ENCODE results near the gene HK1. TPM values are rescaled to one million over a fixed set of nuclear protein-coding genes. Genes with fewer than 3 reads are reported as not detected.

HK1 gene
- total and polyA plus RNA-seq, 4 donors, result 1.8 to 166 (median 7.4) TPM

GRCh38 chr10:69285699-69286098 is 7.4 kb downstream of the HK1 start:
- H3K27ac ChIP-seq (ENCODE audit: low read depth in 1 of 2, low read length in 2 of 2), result no peak overlapping the region
- 78% methylated on average over 4 of the region's 4 CpGs for WGBS

GRCh38 chr10:69287181-69287580 is 8.9 kb downstream of the HK1 start:
- 83% methylated on average over 4 of the region's 4 CpGs for WGBS
- Histone ChIP-seq H3K27me3 (ENCODE audit: control insufficient read depth in 4 of 4, insufficient read depth in 4 of 4, low read length in 3 of 4) (peaks cover 0 to 2% (median 0%) of the 10 kb centered on the region in 4 donors), H3K27ac (ENCODE audit: low read depth in 1 of 2, low read length in 2 of 2) (no peak overlapping the region), H3K4me1 (ENCODE audit: control insufficient read depth in 4 of 4, insufficient read depth in 4 of 4, low read length in 3 of 4) (no peaks in the 10 kb centered on the region), H3K9me3 (ENCODE audit: control insufficient read depth in 4 of 4, low read length in 3 of 4) (no peaks in the 10 kb centered on the region), H3K36me3 (ENCODE audit: control insufficient read depth in 4 of 4, insufficient read depth in 3 of 4, low read depth in 1 of 4, low read length in 3 of 4) (no peaks in the 10 kb centered on the region), H3K4me3 (ENCODE audit: low read depth in 1 of 3, low read length in 3 of 3) (no peak overlapping the region), H3K9ac (ENCODE audit: low read depth in 1 of 2, low read length in 2 of 2) (no peak overlapping the region)
- DNase-seq (ENCODE audit: low spot score), result no peak
- no peak for TF ChIP-seq RXRA (IDR thresholded peaks at IDR 0.05)
- no peak for TF ChIP-seq JUND (IDR thresholded peaks at IDR 0.05)
- TF ChIP-seq HNF4G (IDR thresholded peaks at IDR 0.05), result no peak
- TF ChIP-seq RAD21 (IDR thresholded peaks at IDR 0.05), result no peak
- TF ChIP-seq FOXA1 (IDR thresholded peaks at IDR 0.05), result no peak
- TF ChIP-seq EGR1 (IDR thresholded peaks at IDR 0.05; ENCODE audit: low read depth in 2 of 2), result no peak
- TF ChIP-seq SP1 (IDR thresholded peaks at IDR 0.05), result no peak
- no peak for TF ChIP-seq ATF3 (IDR thresholded peaks at IDR 0.05)
- TF ChIP-seq TAF1 (conservative IDR thresholded peaks at IDR 0.05), result no peak
- TF ChIP-seq CTCF (IDR thresholded peaks at IDR 0.05; ENCODE audit: low read depth, low read length, missing input control), result no peak
- no peak for TF ChIP-seq REST (IDR thresholded peaks at IDR 0.05)

More at GRCh38 chr10:69285699-69286098, 7.4 kb downstream of the HK1 start:
- Histone ChIP-seq H3K36me3 (ENCODE audit: control insufficient read depth in 4 of 4, insufficient read depth in 3 of 4, low read depth in 1 of 4, low read length in 3 of 4) (no peaks in the 10 kb centered on the region), H3K4me3 (ENCODE audit: low read depth in 1 of 3, low read length in 3 of 3) (no peak overlapping the region), H3K9ac (ENCODE audit: low read depth in 1 of 2, low read length in 2 of 2) (no peak overlapping the region), H3K9me3 (ENCODE audit: control insufficient read depth in 4 of 4, low read length in 3 of 4) (no peaks in the 10 kb centered on the region), H3K4me1 (ENCODE audit: control insufficient read depth in 4 of 4, insufficient read depth in 4 of 4, low read length in 3 of 4) (no peaks in the 10 kb centered on the region), H3K27me3 (ENCODE audit: control insufficient read depth in 4 of 4, insufficient read depth in 4 of 4, low read length in 3 of 4) (peaks cover 0 to 2% (median 0%) of the 10 kb centered on the region in 4 donors)
- TF ChIP-seq RXRA (IDR thresholded peaks at IDR 0.05) (no peak), FOXA2 (IDR thresholded peaks at IDR 0.05) (no peak), RAD21 (IDR thresholded peaks at IDR 0.05) (no peak), NR2F2 (IDR thresholded peaks at IDR 0.05) (no peak), HNF4G (IDR thresholded peaks at IDR 0.05) (no peak), TAF1 (conservative IDR thresholded peaks at IDR 0.05) (no peak), MAX (IDR thresholded peaks at IDR 0.05) (no peak), HNF4A (conservative IDR thresholded peaks at IDR 0.05) (no peak), ZBTB33 (IDR thresholded peaks at IDR 0.05) (no peak), FOXA1 (IDR thresholded peaks at IDR 0.05) (no peak), ATF3 (IDR thresholded peaks at IDR 0.05) (no peak), CTCF (IDR thresholded peaks at IDR 0.05; ENCODE audit: low read depth, low read length, missing input control) (no peak)
- no peak for DNase-seq (ENCODE audit: low spot score)

All from liver (tissue), 9 donors.